GM12865 (cell line): ENCODE data around the gene PHKA2.
"Not testable (repeated sequence)": the region's sequence is repeated elsewhere in the genome, so short reads cannot be mapped to it uniquely, and the experiment has no call there.

Experiments used
- DNase-seq: peaks from one replicate; pipeline ENCODE4 v3.0.0; 2010; ENCODE audit warnings: low read depth
- H3K4me3 ChIP-seq: 2 replicates; pipeline ENCODE4 v1.5.1; 2011; ENCODE audit warnings: mild to moderate bottlenecking, low read depth, low read length, control low read depth
- CTCF ChIP-seq: IDR thresholded peaks from 2 replicates; pipeline ENCODE4 v1.5.1; 2011; ENCODE audit warnings: low read length, control low read depth, low read depth, inconsistent platforms; ENCODE audit not compliant: insufficient read depth; ENCODE audit errors: missing control alignments

PHKA2 gene

GRCh38 chrX:18983666-18984380 lies at the start of gene PHKA2:
TSS of gene PHKA2 (minus strand) at chrX:18984114. CDS start at chrX:18983932, 182 bp downstream.
- no peak for TF ChIP-seq CTCF
- peak within 1 kb of the TSS; percentile 70 for H3K4me3 ChIP-seq
- DNase-seq, result no peak

GRCh38 chrX:19030805-19031204 lies 46.9 kb upstream of the PHKA2 start:
- no peak for DNase-seq
- no peak overlapping the region for H3K4me3 ChIP-seq
- TF ChIP-seq CTCF, result no peak

GRCh38 chrX:19028560-19028959 lies 44.6 kb upstream of the PHKA2 start:
- no peak for DNase-seq
- H3K4me3 ChIP-seq, result no peak overlapping the region
- TF ChIP-seq CTCF, result no peak

GRCh38 chrX:19024366-19024765 lies 40.5 kb upstream of the PHKA2 start:
- no peak for TF ChIP-seq CTCF
- DNase-seq, result no peak

GRCh38 chrX:19019996-19020395 lies 36.1 kb upstream of the PHKA2 start:
- H3K4me3 ChIP-seq, result no peak overlapping the region
- no peak for DNase-seq
- TF ChIP-seq CTCF, result no peak

More at GRCh38 chrX:19024366-19024765, 40.5 kb upstream of the PHKA2 start:
- no peak overlapping the region for H3K4me3 ChIP-seq

- TF ChIP-seq CTCF, result peak; percentile 53
- peak; percentile 26 for DNase-seq
- no peak overlapping the region for H3K4me3 ChIP-seq
Measured at GRCh38 chrX:19017271-19017670, 33.4 kb upstream of the PHKA2 start.

GRCh38 chrX:19016614-19017013 lies 32.7 kb upstream of the PHKA2 start:
- DNase-seq, H3K4me3 ChIP-seq: not testable (repeated sequence)

- DNase-seq, result no peak
- no peak overlapping the region for H3K4me3 ChIP-seq
- no peak for TF ChIP-seq CTCF
Measured at GRCh38 chrX:19007868-19008267, 24.0 kb upstream of the PHKA2 start.
